Measurements from ENCODE around the gene USH2A. TPM values are rescaled to one million over a fixed set of nuclear protein-coding genes. Genes with fewer than 3 reads are reported as not detected.

Gene USH2A
- total RNA-seq, 2 experiments from 2014 or later: not detected

- H3K27me3 Mint-ChIP-seq: no peaks in the 10 kb centered on the region
- H3K27ac ChIP-seq (ENCODE audit: low read depth in 1 of 2, low read length in 2 of 2): no peak overlapping the region
- no peak for ATAC-seq (ENCODE audit: poor library complexity)
- no peaks in the 10 kb centered on the region for H3K36me3 ChIP-seq (ENCODE audit: insufficient read depth, low read length)
- intact Hi-C loops (cut with DNase I, micrococcal nuclease): no loop called here
- peaks cover 0 to 8% of the 10 kb centered on the region in 2 experiments for H3K9me3 ChIP-seq (ENCODE audit: control insufficient read depth in 1 of 2, insufficient read depth in 1 of 2, low read length in 2 of 2)
- ChIA-PET POLR2A (no interaction called here), CTCF (no interaction called here)
- H3K9me3 Mint-ChIP-seq: no peaks in the 10 kb centered on the region
- H3K4me3 Mint-ChIP-seq: no peak overlapping the region
- H3K36me3 Mint-ChIP-seq (ENCODE audit: low read depth): no peaks in the 10 kb centered on the region
- H3K4me3 ChIP-seq (ENCODE audit: low read length): no peak overlapping the region
- DNase-seq: no peak
- H3K4me1 ChIP-seq (ENCODE audit: insufficient read depth, low read length): no peaks in the 10 kb centered on the region
- no peaks in the 10 kb centered on the region for H3K27me3 ChIP-seq (ENCODE audit: control insufficient read depth in 1 of 2, insufficient read depth in 2 of 2, low read length in 2 of 2)
- TF ChIP-seq CTCF (IDR thresholded peaks at IDR 0.05): no peak
- no peaks in the 10 kb centered on the region for H3K4me1 Mint-ChIP-seq (ENCODE audit: low read depth)
- no peak overlapping the region for H3K27ac Mint-ChIP-seq
These were observed 744.0 kb downstream of the USH2A start for GRCh38 chr1:215679231-215679630.

GRCh38 chr1:215677112-215677511, 746.1 kb downstream of the USH2A start:
- no peak overlapping the region for H3K27ac ChIP-seq (ENCODE audit: low read depth in 1 of 2, low read length in 2 of 2)
- DNase-seq: no peak
- Mint-ChIP-seq H3K36me3 (ENCODE audit: low read depth) (no peaks in the 10 kb centered on the region), H3K4me3 (no peak overlapping the region), H3K27ac (no peak overlapping the region), H3K4me1 (ENCODE audit: low read depth) (no peaks in the 10 kb centered on the region), H3K27me3 (no peaks in the 10 kb centered on the region), H3K9me3 (no peaks in the 10 kb centered on the region)
- CTCF ChIA-PET: no interaction called here
- ATAC-seq (ENCODE audit: poor library complexity): no peak
- no peaks in the 10 kb centered on the region for H3K27me3 ChIP-seq (ENCODE audit: control insufficient read depth in 1 of 2, insufficient read depth in 2 of 2, low read length in 2 of 2)
- H3K4me1 ChIP-seq (ENCODE audit: insufficient read depth, low read length): no peaks in the 10 kb centered on the region
- no peak overlapping the region for H3K4me3 ChIP-seq (ENCODE audit: low read length)
- H3K9me3 ChIP-seq (ENCODE audit: control insufficient read depth in 1 of 2, insufficient read depth in 1 of 2, low read length in 2 of 2): peaks cover 0 to 8% of the 10 kb centered on the region in 2 experiments
- POLR2A ChIA-PET: no interaction called here
- intact Hi-C loops (cut with DNase I, micrococcal nuclease): no loop called here
- H3K36me3 ChIP-seq (ENCODE audit: insufficient read depth, low read length): no peaks in the 10 kb centered on the region
- no peak for TF ChIP-seq CTCF (IDR thresholded peaks at IDR 0.05)

GRCh38 chr1:215673943-215674342, 749.3 kb downstream of the USH2A start:
- ChIA-PET CTCF (no interaction called here), POLR2A (no interaction called here)
- Mint-ChIP-seq H3K9me3 (no peaks in the 10 kb centered on the region), H3K27ac (no peak overlapping the region), H3K4me3 (no peak overlapping the region), H3K4me1 (ENCODE audit: low read depth) (no peaks in the 10 kb centered on the region), H3K36me3 (ENCODE audit: low read depth) (no peaks in the 10 kb centered on the region), H3K27me3 (no peaks in the 10 kb centered on the region)
- no peak overlapping the region for H3K4me3 ChIP-seq (ENCODE audit: low read length)
- H3K27me3 ChIP-seq (ENCODE audit: control insufficient read depth in 1 of 2, insufficient read depth in 2 of 2, low read length in 2 of 2): no peaks in the 10 kb centered on the region
- no peaks in the 10 kb centered on the region for H3K36me3 ChIP-seq (ENCODE audit: insufficient read depth, low read length)
- ATAC-seq (ENCODE audit: poor library complexity) (no peak), DNase-seq (no peak)
- H3K4me1 ChIP-seq (ENCODE audit: insufficient read depth, low read length): no peaks in the 10 kb centered on the region
- no peak for TF ChIP-seq CTCF (IDR thresholded peaks at IDR 0.05)
- no peak overlapping the region for H3K27ac ChIP-seq (ENCODE audit: low read depth in 1 of 2, low read length in 2 of 2)
- intact Hi-C loops (cut with DNase I, micrococcal nuclease): no loop called here
- H3K9me3 ChIP-seq (ENCODE audit: control insufficient read depth in 1 of 2, insufficient read depth in 1 of 2, low read length in 2 of 2): peaks cover 0 to 7% of the 10 kb centered on the region in 2 experiments
